Suprapubic skin (tissue), 4 donors: ENCODE data around the gene DNAH17. TPM values are rescaled to one million over a fixed set of nuclear protein-coding genes. Genes with fewer than 3 reads are reported as not detected.

Experiments used
- DNase-seq, 2 donors: peaks; one replicate each; pipeline ENCODE4 v3.0.0-alpha.2; 2019; ENCODE audit warnings: low spot score in 2 of 2
- H3K27ac ChIP-seq: fragments of 200-600 bp; sonication (generic); one replicate; pipeline ENCODE4 v1.5.1; 2019
- H3K27me3 ChIP-seq: fragments of 200-600 bp; sonication (generic); one replicate; pipeline ENCODE4 v1.5.1; 2019
- H3K36me3 ChIP-seq: fragments of 200-600 bp; sonication (generic); one replicate; pipeline ENCODE4 v1.5.1; 2019
- H3K4me1 ChIP-seq: fragments of 200-600 bp; sonication (generic); one replicate; pipeline ENCODE4 v1.5.1; 2019
- H3K4me3 ChIP-seq: fragments of 200-600 bp; sonication (generic); one replicate; pipeline ENCODE4 v1.5.1; 2019; ENCODE audit warnings: mild to moderate bottlenecking
- H3K9me3 ChIP-seq: fragments of 200-600 bp; sonication (generic); one replicate; pipeline ENCODE4 v1.5.1; 2019
- EP300 ChIP-seq: sonication (generic); formaldehyde crosslinking; IDR thresholded peaks from one replicate; pipeline ENCODE4 v1.6.1; 2017; ENCODE audit warnings: antibody characterized with exemption
- POLR2A ChIP-seq, 2 donors: fragments of 450-650 bp; IDR thresholded peaks; one replicate each; pipeline ENCODE4 v1.6.1; 2017; ENCODE audit warnings: antibody characterized with exemption in 2 of 2, mild to moderate bottlenecking in 2 of 2, moderate library complexity in 2 of 2
- POLR2AphosphoS5 ChIP-seq, 3 donors: sonication (generic); formaldehyde crosslinking; IDR thresholded peaks; one replicate each; pipeline ENCODE4 v1.6.1; 2017; ENCODE audit warnings: antibody characterized with exemption in 3 of 3
- WGBS: methylation state at CpG from one replicate; pipeline ENCODE4 v1.1.5; 2018; 5-methylcytosine and 5-hydroxymethylcytosine counted together
- total RNA-seq, 4 donors: library from RNA; depleted of rRNA; stranded (reverse); fragments of >200 nt; gene quantifications; one replicate each; pipeline ENCODE4 v1.1.0, GENCODE V29; 2016
- TF ChIP-seq, protein P1 (sequence below), 2 donors: fragments of 200-600 bp in 1 of 2; fragments of 450-650 bp in 1 of 2; sonication (generic) in 1 of 2; IDR thresholded peaks; one replicate each; pipeline ENCODE4 v1.5.1; 2016 to 2019; ENCODE audit warnings: antibody characterized with exemption in 2 of 2, mild to moderate bottlenecking in 1 of 2, moderate library complexity in 1 of 2

DNAH17 gene
- total RNA-seq, 4 donors from 2014 or later: 3.7 to 6.7 (median 5.2) TPM

DNA sequence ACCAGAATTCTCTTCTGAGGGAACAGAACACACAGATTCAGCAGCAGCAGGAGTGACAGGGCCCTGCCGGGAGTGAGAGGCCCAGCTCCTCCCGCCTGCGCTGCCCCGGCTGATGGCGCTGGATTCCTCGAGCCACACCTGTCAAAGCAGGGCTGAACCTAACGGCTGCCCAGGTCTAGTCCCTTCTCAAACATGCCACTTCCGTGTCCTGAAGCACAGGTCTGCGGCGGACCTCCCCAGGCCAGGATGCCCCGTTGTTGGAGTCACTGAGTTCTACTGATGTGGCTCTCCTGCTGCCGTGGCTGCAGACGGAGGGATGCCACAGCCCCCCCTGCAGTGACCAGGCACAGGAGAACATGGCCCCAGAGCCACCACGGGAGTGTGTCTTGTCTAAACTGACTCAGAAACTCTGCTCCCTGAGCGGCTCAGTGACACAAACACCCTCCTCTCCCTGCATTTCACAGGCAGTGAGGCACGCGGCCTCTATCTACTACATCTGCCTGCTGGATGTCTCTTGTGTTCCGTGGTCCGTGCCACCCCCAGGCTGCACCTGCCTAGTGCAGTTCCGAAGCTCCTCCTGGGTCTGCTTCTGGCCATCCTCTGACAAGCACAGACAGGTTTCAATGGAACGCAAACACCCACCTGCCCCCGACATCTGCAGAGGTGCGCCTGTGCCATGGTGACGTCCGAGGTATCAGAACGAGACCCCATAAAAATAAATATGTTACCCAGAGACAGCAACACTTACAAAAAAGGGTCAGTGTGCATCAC is 44.7 kb upstream of the DNAH17 start:
- Histone ChIP-seq H3K9me3 (no peaks in the 10 kb centered on the region), H3K4me1 (peaks cover 2% of the 10 kb centered on the region), H3K27ac (no peak overlapping the region), H3K4me3 (no peak overlapping the region), H3K27me3 (no peaks in the 10 kb centered on the region), H3K36me3 (no peaks in the 10 kb centered on the region)
- DNase-seq: no peak
- TF ChIP-seq EP300: no peak
- no peak for TF ChIP-seq POLR2A (IDR thresholded peaks at IDR 0.05)
- TF ChIP-seq POLR2AphosphoS5 (IDR thresholded peaks at IDR 0.05): no peak
- TF ChIP-seq, protein P1, sequence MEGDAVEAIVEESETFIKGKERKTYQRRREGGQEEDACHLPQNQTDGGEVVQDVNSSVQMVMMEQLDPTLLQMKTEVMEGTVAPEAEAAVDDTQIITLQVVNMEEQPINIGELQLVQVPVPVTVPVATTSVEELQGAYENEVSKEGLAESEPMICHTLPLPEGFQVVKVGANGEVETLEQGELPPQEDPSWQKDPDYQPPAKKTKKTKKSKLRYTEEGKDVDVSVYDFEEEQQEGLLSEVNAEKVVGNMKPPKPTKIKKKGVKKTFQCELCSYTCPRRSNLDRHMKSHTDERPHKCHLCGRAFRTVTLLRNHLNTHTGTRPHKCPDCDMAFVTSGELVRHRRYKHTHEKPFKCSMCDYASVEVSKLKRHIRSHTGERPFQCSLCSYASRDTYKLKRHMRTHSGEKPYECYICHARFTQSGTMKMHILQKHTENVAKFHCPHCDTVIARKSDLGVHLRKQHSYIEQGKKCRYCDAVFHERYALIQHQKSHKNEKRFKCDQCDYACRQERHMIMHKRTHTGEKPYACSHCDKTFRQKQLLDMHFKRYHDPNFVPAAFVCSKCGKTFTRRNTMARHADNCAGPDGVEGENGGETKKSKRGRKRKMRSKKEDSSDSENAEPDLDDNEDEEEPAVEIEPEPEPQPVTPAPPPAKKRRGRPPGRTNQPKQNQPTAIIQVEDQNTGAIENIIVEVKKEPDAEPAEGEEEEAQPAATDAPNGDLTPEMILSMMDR (IDR thresholded peaks at IDR 0.05): no peak
- 64% methylated on average over 24 of the region's 26 CpGs for WGBS

DNA sequence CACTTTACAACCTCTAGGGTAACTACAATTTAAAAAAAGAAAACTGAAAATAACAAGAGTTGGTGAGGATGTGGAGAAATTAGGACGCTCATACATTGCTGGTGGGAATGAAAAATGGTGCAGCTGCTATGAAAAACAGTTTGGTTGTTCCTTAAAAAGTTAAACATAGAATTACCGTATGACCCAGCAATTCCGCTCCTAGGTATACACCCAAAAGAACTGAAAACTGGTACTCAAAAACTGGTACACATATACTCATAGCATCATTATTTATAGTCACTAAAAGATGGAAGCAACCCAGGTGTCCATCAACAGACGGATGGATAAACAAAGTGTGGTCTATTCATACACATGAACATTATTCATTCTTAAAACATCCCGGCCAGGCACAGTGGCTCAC is 42.9 kb upstream of the DNAH17 start:
- TF ChIP-seq POLR2AphosphoS5 (IDR thresholded peaks at IDR 0.05) (no peak), EP300 (no peak), POLR2A (IDR thresholded peaks at IDR 0.05) (no peak)
- TF ChIP-seq, protein P1 (IDR thresholded peaks at IDR 0.05): no peak
- Histone ChIP-seq H3K9me3 (no peaks in the 10 kb centered on the region), H3K4me1 (peaks cover 2% of the 10 kb centered on the region), H3K27me3 (no peaks in the 10 kb centered on the region), H3K27ac (no peak overlapping the region), H3K36me3 (no peaks in the 10 kb centered on the region), H3K4me3 (no peak overlapping the region)
- WGBS: 85% methylated on average over 5 of the region's 5 CpGs
- no peak for DNase-seq

DNA sequence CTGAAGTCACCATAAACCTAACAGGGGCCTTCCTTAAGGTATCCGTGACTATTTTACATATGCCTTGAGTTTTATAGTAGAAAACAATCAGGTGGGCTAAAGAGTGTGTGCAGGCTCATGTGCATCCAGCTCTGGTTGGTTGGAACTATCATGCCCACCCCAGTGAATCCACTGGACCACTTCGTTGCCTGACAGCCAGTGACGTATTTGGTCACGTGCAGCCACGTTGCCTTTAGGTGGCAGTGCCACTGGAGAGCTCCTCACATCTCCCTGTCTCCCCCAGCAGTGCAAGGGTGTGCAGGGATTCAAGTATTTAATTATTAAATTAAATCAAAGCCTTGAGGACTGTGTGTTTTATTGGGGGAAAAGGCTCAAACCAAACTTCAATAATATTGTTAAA is 42.1 kb upstream of the DNAH17 start:
- 91% methylated on average over 5 of the region's 5 CpGs for WGBS
- Histone ChIP-seq H3K4me3 (no peak overlapping the region), H3K4me1 (peaks cover 2% of the 10 kb centered on the region), H3K27me3 (no peaks in the 10 kb centered on the region), H3K27ac (no peak overlapping the region), H3K9me3 (no peaks in the 10 kb centered on the region), H3K36me3 (no peaks in the 10 kb centered on the region)
- TF ChIP-seq POLR2AphosphoS5 (IDR thresholded peaks at IDR 0.05): no peak
- no peak for TF ChIP-seq POLR2A (IDR thresholded peaks at IDR 0.05)
- TF ChIP-seq, protein P1 (IDR thresholded peaks at IDR 0.05): no peak
- TF ChIP-seq EP300: no peak
- DNase-seq: no peak

DNA sequence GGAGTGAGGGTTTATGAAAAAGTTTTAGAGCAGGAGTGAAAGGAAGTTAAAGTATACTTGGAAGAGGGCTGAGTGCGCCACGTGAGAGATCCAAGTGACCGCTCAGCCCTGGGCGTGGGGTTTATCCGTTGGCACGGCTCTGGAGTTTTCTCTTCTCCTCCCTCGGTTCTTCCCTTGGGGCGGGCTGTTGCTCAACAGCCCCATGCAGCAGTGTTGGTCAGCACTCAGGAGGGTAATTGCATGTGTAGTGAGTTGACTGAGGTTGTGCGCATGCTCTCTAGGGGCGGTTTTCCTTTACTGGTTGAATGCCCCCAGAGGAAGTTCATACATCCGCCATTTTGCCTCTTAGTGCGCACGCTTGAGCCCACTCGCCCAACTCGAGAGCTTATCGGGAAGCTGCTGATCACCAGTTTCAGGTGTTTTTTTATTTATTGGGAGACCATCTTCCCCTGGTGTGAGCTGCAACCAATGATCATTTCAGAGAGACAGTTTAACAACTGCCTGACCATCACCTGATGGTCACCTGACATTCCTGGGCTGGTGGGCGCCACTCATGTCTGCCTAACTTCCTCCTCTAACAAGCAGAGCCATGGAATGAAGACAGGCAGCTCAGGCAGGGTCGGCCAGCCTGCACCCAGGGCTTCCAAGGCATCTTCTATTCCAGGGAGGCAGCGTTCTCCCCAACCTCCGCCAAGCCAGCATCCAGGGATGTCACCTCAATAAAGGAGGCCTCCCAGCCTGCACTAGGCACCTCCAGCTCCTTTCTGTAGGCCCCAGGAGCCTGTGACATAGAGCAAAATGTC is 41.3 kb upstream of the DNAH17 start:
- DNase-seq: peak in 1 of 2 donors; percentile 72
- Histone ChIP-seq H3K4me1 (peaks cover 2% of the 10 kb centered on the region), H3K36me3 (no peaks in the 10 kb centered on the region), H3K9me3 (no peaks in the 10 kb centered on the region), H3K4me3 (no peak overlapping the region), H3K27me3 (no peaks in the 10 kb centered on the region), H3K27ac (no peak overlapping the region)
- TF ChIP-seq POLR2AphosphoS5 (IDR thresholded peaks at IDR 0.05) (no peak), POLR2A (IDR thresholded peaks at IDR 0.05) (no peak), EP300 (no peak)
- TF ChIP-seq, protein P1 (IDR thresholded peaks at IDR 0.05): no peak
- WGBS: 87% methylated on average over 18 of the region's 20 CpGs

DNA sequence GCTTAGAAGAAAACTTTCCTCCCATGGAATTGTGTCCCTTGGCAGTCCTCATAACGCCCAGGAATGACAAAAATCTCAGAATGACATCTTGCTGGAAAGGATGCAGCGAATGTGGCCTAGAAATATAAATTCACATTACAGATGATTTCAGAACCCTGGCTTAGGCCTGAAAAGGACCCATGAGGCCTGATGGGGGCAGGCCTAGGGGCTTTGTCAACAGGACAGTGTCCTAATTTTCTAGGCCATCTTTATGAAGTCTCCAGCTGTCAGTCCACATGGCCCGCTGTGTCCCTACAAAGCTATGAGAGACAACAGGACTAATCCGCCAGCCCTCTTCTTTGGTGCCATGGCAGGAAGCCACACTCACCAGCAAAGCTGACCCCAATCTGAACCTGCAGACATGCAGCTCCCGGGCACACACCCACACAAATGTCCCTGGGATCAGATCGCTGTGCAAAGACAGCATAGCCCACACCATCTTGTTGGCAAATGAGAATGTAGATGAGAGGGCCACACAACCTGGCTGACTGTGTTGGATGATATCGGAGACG is 40.4 kb upstream of the DNAH17 start:
- H3K4me1 ChIP-seq: peaks cover 2% of the 10 kb centered on the region
- DNase-seq: no peak
- no peak overlapping the region for H3K27ac ChIP-seq
- H3K9me3 ChIP-seq: no peaks in the 10 kb centered on the region
- H3K4me3 ChIP-seq: no peak overlapping the region
- H3K27me3 ChIP-seq: no peaks in the 10 kb centered on the region
- TF ChIP-seq, protein P1 (IDR thresholded peaks at IDR 0.05): no peak
- TF ChIP-seq EP300 (no peak), POLR2AphosphoS5 (IDR thresholded peaks at IDR 0.05) (no peak), POLR2A (IDR thresholded peaks at IDR 0.05) (no peak)
- no peaks in the 10 kb centered on the region for H3K36me3 ChIP-seq
- 77% methylated on average over 7 of the region's 8 CpGs for WGBS
